Activated CD4-positive, alpha-beta T cell treated with anti-CD3 and anti-CD28 coated beads, Interleukin-2, amount 50 U/mL, for 4 hours (primary cell): Measurements from ENCODE around the gene ATP6V0A1.
"Not testable (repeated sequence)": the region's sequence is repeated elsewhere in the genome, so short reads cannot be mapped to it uniquely, and the experiment has no call there.

Experiments
- DNase-seq, 2 experiments: peaks; one replicate each; pipeline ENCODE4 v3.0.0-alpha.2; 2020

Gene ATP6V0A1

DNA sequence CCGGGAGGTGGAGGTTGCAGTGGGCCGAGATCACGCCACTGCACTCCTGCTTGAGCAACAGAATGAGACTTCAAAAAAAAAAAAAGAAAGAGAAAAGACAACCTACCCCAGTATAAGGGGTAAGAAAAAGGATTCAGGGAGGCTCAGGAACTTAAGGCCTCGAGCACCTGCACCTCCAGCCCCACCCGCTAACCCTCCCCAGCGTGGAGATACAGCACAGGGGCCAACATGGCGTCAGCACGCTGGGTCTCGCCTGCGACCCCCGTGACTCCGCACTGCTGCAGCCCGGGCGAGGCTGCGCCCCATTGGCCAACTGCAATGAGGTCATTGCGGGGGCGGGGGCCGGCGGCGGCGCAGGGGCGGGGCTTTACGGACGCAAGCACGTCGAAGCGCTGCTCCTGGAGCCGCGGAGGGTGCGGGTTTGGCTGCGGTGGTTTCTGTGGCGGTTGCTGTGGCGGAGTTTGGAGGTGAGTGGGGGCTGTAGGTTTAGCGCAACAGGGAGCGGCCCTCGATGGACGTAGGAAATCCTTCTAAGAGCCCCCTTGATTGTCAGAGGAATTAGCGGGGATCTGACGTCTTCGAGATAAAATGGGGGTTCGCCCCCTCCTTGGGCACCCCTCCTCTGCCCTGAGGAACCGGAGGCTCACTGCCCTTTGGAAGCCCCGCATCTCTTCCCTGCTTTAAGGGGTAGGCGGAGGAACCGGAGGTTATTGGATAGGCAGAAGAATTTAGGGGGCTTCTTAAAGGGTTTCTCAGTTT, at the start of gene ATP6V0A1:
ATP6V0A1 (plus strand) TSS at position 382 of the 759 bp plus-strand sequence. CDS start 2,017 bp downstream, outside the sequence.
- DNase-seq: peak; percentile 84 to 85

DNA sequence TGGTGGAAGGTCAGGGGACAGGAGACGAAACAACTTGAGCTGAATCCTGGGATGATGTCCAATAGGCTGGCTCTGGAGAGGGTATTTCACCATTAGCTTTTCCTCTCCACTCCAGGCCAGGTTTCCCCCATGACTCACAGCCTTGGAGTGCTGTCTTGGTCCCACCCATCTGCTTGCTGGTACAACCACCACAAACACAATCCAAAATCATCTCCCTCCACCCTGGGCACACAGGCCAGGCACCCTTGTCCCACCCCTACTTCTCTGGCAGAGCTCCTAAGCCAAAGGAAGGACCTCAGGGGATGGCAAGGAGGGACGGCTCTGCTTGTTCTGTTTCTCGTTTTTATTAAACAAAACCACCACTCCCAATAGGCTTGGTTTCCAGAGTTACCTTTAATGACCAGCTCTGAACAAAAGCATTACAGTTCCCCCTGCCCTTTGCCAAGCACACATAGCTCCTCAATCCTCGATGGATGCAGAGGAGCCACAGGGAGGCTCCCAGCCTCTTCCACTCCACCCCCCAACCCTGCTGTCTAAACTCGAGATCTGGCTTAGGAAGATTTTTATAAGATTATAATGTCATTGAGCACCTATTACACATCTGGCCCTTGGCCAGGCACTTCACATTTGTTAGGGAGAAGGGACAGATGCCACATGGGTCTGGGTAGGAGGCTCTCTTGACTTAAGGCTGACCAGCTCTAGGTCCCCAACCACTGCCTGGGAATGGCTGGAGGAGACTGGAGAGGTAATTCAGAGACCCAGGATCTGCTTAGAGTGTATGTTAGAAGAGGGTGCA, 49.0 kb upstream of the ATP6V0A1 start:
- DNase-seq: no peak

- DNase-seq: no peak
These were observed 48.4 kb upstream of the ATP6V0A1 start for GRCh38 chr17:42410319-42410685.

DNA sequence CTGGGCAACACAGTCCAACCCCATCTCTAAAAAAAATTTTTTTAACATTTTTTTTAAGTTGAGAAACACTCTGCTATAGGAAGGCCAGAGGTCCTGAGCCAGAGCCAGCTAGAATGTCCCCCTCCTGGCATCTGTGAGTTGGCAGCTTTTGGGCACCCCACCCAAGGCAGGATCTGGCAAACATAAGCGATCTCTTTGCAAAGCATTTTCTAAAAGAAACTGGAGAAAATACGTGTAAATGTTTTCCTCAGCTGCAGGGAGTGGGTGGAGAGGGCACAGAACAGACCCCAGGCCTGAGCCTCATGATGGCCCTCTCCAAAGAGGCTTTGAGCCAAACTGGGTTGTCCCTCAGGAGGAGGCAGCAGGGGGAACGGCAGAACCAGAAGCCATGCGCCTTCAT, 47.3 kb upstream of the ATP6V0A1 start:
- no peak for DNase-seq

DNA sequence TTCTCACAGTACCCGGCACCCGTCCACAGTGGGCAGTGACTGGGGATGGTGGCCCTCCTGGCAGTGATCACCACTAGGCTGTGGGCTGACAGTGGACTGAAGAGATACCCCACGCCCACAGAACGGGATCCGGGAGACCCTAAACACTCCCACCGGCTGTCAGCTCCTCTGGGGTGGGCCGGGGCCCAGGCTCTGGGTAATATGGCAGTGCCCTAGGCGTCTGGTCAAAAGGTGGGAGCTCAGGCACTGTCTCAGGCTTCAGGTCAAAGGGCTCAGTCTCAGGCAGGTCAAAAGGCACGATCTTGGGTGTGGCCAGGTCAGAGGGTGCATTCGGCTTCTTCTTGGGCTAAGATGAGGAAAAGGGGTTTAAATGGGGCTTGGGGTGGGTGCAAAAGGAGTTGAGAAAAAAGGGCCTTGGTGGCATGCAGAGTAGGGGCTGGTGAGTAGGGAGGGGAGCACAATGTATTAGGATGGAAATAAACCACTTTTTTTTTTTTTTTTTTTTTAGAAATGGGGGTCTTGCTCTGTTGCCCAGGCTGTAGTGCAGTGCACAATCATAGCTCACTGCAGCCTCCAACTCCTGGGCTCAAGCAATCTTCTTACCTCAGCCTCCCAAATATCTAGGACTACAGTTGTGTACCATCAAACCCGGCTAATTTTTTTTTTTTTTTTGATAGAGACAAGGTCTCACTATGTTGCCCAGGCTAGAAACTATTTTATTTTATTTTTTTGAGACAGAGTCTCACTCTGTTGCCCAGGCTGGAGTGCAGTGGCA, 46.6 kb upstream of the ATP6V0A1 start:
- no peak for DNase-seq

GRCh38 chr17:42413464-42414040, 45.1 kb upstream of the ATP6V0A1 start:
- DNase-seq: no peak

DNA sequence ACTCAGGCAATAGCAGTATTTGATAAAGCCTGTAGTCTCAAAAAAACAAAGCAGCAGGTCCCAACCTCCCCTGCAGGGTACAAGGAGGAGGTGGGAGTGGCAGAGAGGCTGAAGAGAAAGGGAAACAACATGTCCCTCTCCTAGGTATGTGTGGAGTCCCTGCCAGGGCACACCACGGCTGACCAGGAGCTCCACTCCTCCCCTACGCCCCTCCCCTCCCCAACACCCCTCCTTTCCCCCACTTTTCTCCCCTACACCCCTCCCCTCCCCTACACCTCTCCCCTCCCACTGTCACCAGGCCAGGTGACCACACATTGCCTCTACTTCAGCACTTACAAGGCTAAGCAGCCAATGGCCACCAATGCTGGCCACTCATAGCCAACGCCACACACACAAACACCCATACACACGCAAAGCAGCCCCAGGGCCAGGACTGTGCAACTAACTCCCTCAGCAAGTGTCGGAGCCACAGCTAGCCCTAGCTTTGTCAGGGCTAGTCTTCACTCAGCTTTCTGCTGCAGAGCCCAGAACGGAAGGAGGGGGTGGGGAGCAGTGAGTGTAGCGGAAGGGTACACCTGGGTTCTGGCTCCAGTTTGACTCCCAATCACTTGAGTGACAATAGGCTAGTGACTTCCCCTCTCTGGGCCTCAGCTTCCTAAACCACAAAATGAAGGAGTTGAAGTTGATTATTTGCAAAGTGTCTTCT, 43.8 kb upstream of the ATP6V0A1 start:
- peak; percentile 55 to 60 for DNase-seq

DNA sequence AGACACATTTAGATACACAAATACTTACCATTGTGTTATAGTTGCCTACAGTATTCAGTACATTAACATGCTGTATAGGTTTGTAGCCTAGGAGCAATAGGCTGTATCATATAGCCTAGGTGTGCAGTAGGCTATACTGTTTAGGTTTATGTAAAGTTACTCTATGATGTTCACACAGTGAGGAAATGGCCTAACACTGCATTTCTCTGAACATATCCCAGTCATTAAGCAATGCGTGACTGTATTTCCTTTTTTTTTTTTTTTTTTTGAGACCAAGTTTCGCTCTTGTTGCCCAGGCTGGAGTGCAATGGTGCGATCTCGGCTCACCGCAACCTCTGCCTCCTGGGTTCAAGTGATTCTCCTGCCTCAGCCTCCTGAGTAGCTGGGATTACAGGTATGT, 40.7 kb upstream of the ATP6V0A1 start:
- not testable (repeated sequence) for DNase-seq

GRCh38 chr17:42421136-42421506, 37.6 kb upstream of the ATP6V0A1 start:
- DNase-seq: no peak

- DNase-seq: no peak
These were observed 37.0 kb upstream of the ATP6V0A1 start for GRCh38 chr17:42421507-42422338.

- DNase-seq: peak in 1 of 2 experiments; percentile 31
These were observed 36.2 kb upstream of the ATP6V0A1 start for GRCh38 chr17:42422412-42422957.

DNA sequence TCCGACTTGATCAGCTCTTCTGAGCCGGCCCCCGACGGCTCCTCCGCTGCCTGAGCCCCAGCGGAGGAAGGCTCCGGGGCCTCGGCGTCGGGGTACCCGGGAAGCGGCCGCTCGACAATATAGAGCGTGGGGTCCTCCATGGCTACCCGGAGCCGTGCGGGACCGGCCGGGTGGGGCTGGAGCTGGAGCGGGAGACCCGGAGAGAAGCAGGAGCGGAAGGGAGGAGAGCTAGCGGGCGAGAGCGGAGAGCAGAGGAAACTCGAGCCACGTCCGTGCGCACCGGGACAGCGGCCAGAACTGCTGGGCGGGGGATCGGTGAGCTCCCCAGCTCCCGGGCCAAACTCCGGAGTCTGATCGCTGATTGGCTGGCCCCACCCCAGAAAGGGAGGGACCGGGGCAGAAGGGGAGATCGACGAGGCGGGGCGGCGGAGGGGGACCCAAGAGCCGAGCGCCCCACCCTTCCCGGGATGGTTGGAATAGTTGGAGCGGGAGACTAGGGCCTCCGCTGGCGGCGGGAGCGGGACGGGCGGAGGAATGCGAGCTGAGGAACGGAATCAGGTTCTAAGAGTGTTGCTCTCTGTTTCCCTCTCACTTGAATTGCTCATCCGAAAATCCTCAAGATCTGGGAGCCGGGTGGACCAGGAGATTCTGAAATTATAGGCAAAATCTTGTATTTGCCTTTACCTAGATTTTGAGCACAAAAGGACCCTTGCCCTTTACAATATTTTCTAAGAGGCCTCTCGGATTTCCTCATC, 35.5 kb upstream of the ATP6V0A1 start, which contains the start of gene CAVIN1:
CAVIN1 (minus strand) TSS at position 299 of the 755 bp plus-strand sequence; CDS start at position 140, 159 bp downstream.
- no peak for DNase-seq

- DNase-seq: no peak
These were observed 34.9 kb upstream of the ATP6V0A1 start for GRCh38 chr17:42423766-42424165.

DNA sequence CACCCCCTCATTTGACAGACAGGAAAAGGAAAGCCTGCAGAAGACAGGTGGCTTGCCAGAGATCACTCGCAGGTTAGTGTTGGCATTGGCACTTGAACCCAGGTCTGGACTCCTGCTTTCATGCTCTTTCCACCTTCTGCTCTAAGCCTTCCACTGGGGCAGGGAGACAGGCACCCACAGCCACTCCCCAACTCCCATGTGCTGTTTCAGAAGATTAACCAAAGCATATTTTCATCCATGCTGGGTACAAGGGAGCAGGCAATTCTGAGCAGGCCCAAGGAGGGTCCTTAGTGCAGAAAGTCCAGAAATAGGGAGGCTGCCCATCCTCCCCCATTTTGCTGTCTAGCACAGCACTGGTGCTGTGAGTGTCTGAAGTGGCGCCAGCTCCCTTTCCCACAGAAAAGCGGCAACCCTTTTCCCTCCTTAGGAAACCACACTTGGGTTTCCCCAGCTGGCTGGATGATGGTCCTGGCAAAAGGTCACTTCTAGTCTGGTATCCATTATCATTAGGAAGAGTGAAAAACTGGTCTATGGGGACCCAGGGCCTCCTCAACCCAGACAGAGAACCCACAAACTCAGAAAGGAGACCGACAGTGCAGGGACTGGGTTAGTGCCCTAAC, 33.6 kb upstream of the ATP6V0A1 start:
- no peak for DNase-seq

DNA sequence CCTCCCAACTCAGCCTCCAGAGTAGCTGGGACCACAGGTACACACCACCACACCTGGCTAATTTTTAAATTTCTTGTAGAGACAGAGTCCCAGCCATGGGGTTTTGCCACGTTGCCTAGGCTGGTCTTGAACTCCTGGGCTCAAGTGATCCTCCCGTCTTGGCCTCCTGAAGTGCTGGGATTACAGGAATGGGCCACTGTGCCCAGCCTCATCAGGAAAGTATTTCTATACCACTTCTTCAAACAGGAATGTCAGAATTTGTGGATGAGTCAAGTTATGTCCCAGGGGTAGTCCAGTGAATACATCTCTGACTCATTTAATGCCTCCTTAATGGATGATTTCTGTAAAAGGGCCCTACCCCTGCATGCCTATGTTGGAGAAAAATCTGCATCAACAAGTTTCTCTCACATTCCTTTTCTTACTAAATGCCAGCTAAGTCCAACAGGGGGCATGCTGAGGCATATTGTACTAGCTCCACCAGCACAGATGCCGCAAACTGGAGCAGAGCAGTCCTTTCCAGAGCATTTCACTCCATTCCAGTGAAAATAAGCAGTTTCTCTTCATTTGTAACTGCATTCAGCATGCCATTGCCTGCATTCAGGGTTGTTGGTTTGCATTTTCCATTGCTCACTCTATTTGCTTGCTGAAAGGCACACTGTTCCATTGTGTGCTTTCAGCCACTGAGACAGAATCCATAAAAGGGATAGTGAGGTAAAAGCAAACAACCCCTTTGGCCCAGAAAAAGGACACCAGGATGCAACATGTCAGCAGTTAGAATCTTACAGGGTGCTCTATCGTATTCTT, 30.3 kb upstream of the ATP6V0A1 start:
- DNase-seq: peak in 1 of 2 experiments; percentile 28

DNA sequence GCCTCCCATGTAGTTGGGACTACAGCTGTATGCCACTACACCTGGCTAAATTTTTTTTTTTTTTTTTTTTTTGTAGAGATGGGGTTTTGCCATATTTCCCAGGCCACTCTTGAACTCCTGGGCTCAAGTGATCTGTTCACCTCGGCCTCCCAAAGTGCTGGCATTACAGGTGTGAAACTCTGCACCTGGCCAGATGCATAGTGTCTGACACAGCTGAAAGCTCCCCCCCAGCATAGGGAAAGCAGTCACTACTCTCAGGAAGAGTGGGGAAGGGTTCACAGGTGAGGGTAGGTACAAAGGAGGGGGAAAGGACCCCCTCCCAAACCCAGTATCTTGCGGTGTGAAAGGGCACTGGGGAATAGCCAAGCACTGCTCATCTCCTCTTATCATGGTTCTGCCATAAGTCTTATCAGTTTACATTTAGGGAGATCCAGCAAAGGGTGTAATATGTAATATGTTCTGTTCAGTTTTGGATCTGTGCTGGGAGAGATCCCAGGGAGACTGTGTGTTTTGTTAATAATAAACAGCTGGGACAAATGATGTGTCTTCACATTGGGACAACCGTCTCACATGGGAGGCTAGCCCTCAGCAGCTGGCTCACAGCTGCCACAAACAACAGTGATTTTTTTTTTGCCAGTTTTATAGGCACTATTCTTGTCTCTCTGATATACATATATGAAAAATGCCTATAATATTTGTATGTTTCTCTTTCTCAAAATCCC, 28.8 kb upstream of the ATP6V0A1 start:
- no peak for DNase-seq

DNA sequence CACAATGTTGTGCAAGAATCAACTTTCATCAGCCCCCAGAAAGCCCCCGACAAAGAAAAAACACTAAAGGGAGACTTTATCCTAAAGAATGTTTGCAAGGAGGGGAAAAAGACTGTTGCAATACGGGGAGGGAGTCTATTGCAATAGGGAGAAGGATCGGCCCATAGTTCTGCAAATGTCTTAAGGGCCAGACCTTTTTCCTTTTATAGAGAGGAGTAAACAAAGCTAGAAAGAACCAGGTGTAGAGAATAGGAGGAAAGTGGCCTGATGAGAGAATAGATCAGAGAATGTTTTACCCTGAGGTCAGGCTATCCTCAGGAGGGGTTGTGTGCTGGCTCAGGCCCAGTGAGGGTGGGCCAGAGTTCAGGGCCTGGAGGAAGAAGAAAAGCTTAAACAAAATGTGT, 26.9 kb upstream of the ATP6V0A1 start:
- DNase-seq: no peak

DNA sequence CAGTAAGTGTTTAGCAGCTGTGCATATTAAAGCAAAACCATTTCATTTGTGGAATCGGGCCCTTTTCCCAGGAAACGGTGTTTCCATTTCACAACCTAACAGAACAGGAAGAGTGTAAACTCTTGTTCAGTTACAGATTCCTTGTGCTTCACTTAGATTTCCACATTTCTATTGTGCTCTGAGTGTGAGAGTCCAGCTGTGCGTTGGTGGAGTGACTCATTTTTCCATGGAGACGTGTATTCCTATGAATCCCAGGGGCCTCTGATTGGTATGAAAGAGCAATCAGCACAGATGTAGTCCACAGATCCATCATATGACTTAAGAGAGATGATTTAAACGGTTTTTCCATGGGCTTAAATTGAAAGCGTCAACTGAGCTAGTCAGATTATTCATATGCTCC, 22.3 kb upstream of the ATP6V0A1 start:
- no peak for DNase-seq
